CD4-positive, alpha-beta T cell treated with Interleukin-12 subunit alpha and Interleukin-12 subunit beta, for 1 hour (primary cell): Measurements from ENCODE around the gene ZBTB21.

Source experiments
- DNase-seq: peaks from one replicate; pipeline ENCODE4 v3.0.0-alpha.2; 2020

The ZBTB21 gene

GRCh38 chr21:42039470-42039901, 29.3 kb upstream of the ZBTB21 start:
- no peak for DNase-seq

DNA sequence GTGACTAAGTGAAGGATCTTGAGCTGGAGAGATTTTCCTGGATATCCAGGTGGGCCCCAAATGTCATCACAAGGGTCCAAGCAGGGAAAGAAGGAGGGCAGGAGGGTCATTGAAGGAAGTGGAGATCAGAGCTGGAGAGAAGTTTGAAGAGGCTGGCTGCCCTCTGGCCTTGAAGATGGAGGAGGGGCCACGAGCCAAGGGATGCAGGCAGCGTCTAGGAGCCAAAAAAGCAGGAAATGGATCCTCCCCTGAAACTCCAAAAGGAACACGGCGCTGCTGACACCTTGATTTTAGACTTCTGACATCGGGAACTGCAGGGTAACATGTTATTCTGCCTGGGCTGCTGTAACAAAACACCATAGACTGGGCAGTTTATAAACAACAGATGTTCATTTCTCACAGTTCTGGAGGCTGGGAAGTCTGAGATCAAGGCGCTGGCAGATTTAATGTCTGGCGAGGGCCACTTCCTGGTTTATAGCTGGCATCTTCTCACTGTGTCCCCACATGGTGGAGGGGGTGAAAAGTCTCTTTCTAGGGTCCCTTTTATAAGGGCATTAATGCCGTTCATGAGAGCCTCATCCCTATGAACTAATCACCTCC, 28.8 kb upstream of the ZBTB21 start:
- DNase-seq, result no peak

GRCh38 chr21:42038393-42038792, 28.2 kb upstream of the ZBTB21 start:
- DNase-seq, result no peak

DNA sequence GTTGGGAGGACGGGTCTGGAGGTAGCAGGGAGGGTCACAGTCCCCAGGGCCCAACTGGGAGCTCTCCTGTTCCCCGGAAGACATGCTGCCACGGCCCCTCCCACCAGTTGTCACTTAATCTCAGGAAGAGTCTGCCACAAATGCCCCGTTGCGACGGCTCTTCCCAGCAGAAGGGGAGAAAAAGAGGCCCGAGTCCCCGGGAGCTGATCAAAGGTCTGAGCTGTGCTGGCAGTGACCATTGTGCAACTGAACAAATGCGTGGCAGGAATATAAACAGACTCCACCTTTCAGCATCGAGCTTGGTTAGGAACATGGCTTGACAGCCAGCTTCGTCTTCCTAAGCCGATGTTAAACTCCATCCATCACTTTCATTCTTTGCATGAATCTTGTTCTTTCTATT, 27.8 kb upstream of the ZBTB21 start:
- no peak for DNase-seq

- DNase-seq, result no peak
Observed at GRCh38 chr21:42037516-42037915, 27.4 kb upstream of the ZBTB21 start.

- no peak for DNase-seq
Observed at GRCh38 chr21:42036313-42036712, 26.2 kb upstream of the ZBTB21 start.

GRCh38 chr21:42032968-42033367, 22.8 kb upstream of the ZBTB21 start:
- DNase-seq, result no peak

- no peak for DNase-seq
Observed at GRCh38 chr21:42032266-42032665, 22.1 kb upstream of the ZBTB21 start.

- DNase-seq, result no peak
Observed at GRCh38 chr21:42031816-42032215, 21.7 kb upstream of the ZBTB21 start.

DNA sequence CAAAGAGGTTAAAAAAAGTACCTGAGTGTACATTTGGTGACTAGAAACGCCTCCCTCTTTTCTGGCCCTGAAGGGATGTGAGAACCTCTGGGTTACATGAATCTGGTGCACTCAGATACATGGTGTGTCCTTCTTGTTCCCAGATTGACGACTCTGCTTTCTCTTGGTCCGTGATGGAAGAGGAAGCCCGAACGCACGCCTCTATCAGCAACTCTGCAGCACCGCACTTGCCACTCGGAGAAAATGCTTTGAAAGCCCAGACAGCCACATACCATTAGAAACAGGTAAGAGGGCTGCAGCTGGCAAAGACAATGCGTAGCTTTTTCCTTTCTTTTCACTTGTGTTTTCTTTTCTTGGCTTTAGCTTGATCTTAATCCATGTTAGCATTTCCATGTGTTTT, 21.1 kb upstream of the ZBTB21 start:
- DNase-seq, result no peak

GRCh38 chr21:42030311-42030710, 20.2 kb upstream of the ZBTB21 start:
- DNase-seq, result no peak

DNA sequence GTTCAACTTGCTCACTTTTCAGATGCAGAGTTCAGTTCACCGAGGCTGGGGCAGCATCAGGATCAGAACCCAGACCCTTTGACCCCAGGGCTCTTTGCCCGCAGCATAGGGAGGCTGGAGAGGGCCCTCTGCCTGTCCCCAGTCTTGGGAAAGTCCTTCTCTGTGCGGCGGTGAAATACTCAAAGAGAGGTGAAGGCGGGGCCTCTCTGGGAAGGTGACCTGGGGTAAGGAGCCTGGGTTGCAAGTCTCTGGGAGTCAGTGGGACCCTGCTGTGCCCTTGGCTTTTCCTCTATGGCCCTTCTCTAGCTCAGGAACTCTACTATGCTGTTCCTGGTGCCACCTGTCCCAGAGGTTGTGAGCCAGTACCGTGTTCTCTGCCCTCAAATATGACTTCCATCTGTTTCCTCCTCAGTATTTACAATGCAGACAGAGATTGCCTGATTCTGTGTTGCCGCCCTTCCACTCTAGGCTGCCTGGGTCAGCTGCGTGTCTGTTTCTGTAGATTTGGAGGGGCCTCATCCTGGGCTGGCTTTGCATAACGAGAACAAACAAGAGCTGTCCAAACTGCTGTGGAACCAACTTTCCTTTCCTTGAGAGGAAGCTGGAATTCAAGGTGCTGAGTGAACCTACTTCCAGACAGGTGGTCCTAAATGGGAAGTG, 18.7 kb upstream of the ZBTB21 start:
- no peak for DNase-seq

DNA sequence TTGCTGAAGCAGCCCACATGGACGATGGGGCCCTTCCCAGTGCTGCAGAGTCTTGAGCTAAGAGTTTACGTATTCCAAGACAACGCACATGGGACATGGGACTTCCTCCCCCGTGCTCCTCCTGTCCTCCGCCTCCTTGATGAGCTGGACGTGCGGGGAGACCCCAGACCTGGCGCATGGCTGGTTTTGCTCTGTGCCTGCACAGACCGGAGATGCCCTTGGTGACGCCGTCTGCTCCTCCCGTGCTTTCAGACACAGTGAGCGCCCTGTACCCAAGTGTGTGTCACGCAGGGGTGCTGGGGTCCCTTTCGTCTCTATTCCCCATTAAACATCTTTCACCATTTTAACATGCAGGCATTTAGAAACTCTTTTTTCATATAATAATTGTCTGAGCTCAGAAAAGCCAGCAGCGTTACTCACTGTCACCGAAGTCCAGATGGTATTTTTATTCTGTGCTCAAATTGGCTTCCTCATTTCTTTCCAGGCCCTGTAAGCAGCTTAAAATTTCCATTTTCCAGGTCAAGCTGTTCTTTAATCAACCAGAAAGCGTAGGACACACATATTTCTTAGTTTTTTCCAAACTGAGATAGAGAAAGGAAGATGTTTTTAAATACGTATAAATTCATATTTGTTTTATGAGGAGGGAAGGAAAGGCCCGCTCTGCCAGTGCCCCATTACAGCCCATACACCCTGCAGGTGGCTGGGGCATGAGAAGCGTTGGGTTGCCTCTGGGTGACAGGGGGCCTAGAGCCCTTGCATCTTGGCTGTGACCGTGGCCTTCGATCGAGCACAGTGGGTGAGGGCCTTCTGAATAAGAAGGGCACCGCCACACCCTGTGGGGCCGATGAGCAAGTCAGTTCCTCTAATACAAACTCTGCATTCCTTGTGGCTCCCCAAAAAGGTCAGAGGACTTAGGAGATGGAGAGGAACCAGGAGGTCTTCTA, 17.9 kb upstream of the ZBTB21 start:
- no peak for DNase-seq

- DNase-seq, result no peak
Observed at GRCh38 chr21:42027085-42027821, 17.1 kb upstream of the ZBTB21 start.

DNA sequence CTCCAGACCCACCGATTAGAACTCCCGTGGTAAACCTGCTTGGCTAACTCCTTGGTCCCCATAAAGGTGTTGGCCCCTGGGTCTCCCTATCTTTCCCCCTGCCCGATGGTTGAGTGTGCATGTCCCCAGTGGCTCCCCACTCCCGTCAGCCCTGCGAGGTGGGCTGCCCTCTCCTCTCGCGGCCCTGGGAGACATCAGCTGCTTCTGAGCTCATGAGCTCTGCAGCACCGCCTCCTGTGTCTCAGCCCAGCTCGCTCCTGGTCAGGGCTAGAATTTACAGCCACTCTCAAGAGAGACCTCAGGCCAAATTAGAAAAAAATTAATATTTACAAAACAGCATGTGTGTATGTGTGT, 15.9 kb upstream of the ZBTB21 start:
- no peak for DNase-seq

DNA sequence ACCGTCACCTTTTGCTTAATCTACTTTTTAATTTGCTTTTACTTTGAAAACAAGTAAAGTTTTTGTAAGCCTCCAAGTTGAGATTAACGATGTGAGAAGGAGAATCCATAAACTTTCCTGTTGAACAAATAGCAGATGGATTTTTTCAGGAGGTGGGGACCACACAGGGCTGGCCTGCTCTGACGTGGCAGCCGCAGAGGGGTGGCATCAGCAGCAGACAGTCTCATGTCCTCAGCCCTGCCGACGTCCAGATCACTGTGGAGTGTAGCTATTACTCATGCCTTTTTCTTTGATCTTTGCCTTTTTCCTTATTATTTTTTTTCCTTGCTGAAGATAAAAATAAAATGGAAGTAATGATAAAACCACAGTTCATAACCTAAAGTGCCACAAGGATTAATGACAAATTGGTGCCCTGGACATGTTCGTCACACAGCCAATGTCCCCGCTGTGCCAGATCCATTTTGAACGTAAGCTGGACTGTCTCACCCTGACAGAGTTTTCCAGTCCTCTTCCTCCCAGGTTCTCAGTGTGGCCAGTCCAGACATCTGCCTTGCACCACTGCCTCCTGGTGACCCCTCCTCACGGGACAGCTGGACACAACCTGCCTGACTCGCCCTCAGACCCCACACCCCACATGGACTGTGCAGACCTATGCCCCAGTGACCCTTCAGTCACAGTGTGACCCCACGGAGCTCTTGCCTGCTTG, 15.4 kb upstream of the ZBTB21 start:
- no peak for DNase-seq

DNA sequence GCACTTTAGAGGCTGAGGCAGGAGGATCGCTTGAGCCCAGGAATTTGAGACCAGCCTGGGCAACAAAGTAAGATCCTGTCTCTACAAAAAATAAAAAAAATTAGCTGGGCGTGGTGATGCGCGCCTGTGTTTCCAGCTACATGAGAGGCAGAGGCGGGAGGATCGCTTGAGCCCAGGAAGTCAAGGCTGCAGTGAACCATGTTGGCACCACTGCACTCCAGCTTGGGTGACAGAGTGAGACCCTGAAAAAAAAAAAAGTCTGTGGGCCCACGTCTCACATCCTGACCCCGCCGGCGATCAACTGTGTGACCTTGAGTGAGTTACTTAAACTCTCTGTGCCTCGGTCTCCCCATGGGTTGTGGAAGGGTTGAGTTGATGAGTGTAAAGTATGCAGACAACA, 12.7 kb upstream of the ZBTB21 start:
- DNase-seq, result no peak

GRCh38 chr21:42022091-42022430, 11.9 kb upstream of the ZBTB21 start:
- DNase-seq, result no peak

- DNase-seq, result no peak
Observed at GRCh38 chr21:42021371-42022090, 11.4 kb upstream of the ZBTB21 start.

GRCh38 chr21:42019706-42020105, 9.5 kb upstream of the ZBTB21 start:
- DNase-seq, result no peak

- no peak for DNase-seq
Observed at GRCh38 chr21:42019101-42019605, 9.0 kb upstream of the ZBTB21 start.

DNA sequence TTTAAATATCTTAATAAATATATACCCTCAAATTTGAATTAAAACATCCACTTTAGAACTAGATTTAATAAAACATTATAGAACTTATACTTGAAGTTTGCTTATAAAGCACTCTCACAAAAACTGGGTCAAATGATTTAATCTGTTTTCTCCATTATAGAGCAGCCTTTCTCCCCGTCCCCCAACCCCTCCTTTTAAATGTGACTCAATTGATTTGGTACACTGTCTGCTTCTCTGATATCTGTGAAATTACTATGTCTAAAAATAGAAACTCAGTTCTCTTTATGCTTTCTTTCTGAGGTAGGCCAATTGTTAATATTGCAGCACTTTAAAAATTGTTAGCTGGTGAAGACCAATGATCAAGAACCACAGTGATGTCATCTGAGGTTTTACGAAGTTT, 6.9 kb upstream of the ZBTB21 start:
- DNase-seq, result no peak
